SKM-1 (cell line): ENCODE results near the gene PAIP2.
A peak's percentile ranks its signal among the peaks of the same experiment; 100 is the strongest.
"Not testable (repeated sequence)": the region's sequence is repeated elsewhere in the genome, so short reads cannot be mapped to it uniquely, and the experiment has no call there.

Experiments used
- DNase-seq: peaks from one replicate; lab custom pipeline; 2025; ENCODE audit not compliant: unreplicated experiment; lab: John Stamatoyannopoulos, UW

The PAIP2 gene

GRCh38 chr5:139341689-139342422, at the start of gene PAIP2:
TSS of gene PAIP2 (plus strand) at chr5:139341854. CDS start at chr5:139363785, 21,931 bp downstream.
- DNase-seq, result peak; percentile 90

GRCh38 chr5:139293202-139293506, 48.5 kb upstream of the PAIP2 start:
- DNase-seq, result no peak

- peak; percentile 88 for DNase-seq
Measured at GRCh38 chr5:139293507-139294373, 47.9 kb upstream of the PAIP2 start, which contains the start of gene MATR3. TSS of gene MATR3 (plus strand) at chr5:139293740. CDS start at chr5:139307416, 13,676 bp downstream.

- no peak for DNase-seq
Measured at GRCh38 chr5:139294374-139295165, 47.1 kb upstream of the PAIP2 start.

GRCh38 chr5:139295346-139296057, 46.2 kb upstream of the PAIP2 start:
- DNase-seq, result no peak

GRCh38 chr5:139296198-139296597, 45.5 kb upstream of the PAIP2 start:
- DNase-seq, result no peak

GRCh38 chr5:139296862-139297326, 44.8 kb upstream of the PAIP2 start:
- DNase-seq, result no peak

- no peak for DNase-seq
Measured at GRCh38 chr5:139297439-139298133, 44.1 kb upstream of the PAIP2 start.

- no peak for DNase-seq
Measured at GRCh38 chr5:139298242-139298641, 43.4 kb upstream of the PAIP2 start.

GRCh38 chr5:139299486-139299885, 42.2 kb upstream of the PAIP2 start:
- no peak for DNase-seq

GRCh38 chr5:139301808-139302499, 39.7 kb upstream of the PAIP2 start:
- DNase-seq, result no peak

GRCh38 chr5:139304391-139305324, 37.0 kb upstream of the PAIP2 start:
- no peak for DNase-seq

GRCh38 chr5:139306197-139306596, 35.5 kb upstream of the PAIP2 start:
- no peak for DNase-seq

GRCh38 chr5:139306628-139307379, 34.9 kb upstream of the PAIP2 start:
- no peak for DNase-seq

- DNase-seq, result no peak
Measured at GRCh38 chr5:139308797-139309196, 32.9 kb upstream of the PAIP2 start.

GRCh38 chr5:139310715-139311186, 30.9 kb upstream of the PAIP2 start:
- not testable (repeated sequence) for DNase-seq

GRCh38 chr5:139312075-139312474, 29.6 kb upstream of the PAIP2 start:
- DNase-seq, result no peak
